ENCODE data around the gene F2RL3. TPM values are rescaled to one million over a fixed set of nuclear protein-coding genes. Genes with fewer than 3 reads are reported as not detected.

The F2RL3 gene
- polyA plus RNA-seq, 1 donor from 2014 or later, result not detected

- Histone ChIP-seq H2AFZ (ENCODE audit: low read depth, low read length) (no peak overlapping the region), H3K27me3 (ENCODE audit: insufficient read depth, low read depth, low read length) (no peaks in the 10 kb centered on the region), H3K9ac (ENCODE audit: low read length) (no peak overlapping the region), H3K4me2 (ENCODE audit: low read length) (no peak overlapping the region), H3K4me3 (ENCODE audit: low read length) (no peak overlapping the region), H4K20me1 (ENCODE audit: insufficient read depth) (no peaks in the 10 kb centered on the region), H3K27ac (ENCODE audit: low read length) (no peak overlapping the region), H3K9me2 (ENCODE audit: insufficient read depth, low read length) (no peaks in the 10 kb centered on the region), H3K36me3 (ENCODE audit: insufficient read depth, low read length) (peaks cover 4% of the 10 kb centered on the region), H3F3A (ENCODE audit: insufficient read depth, low read length, poor library complexity, severe bottlenecking) (no peaks in the 10 kb centered on the region), H3K79me2 (replicated peaks; ENCODE audit: insufficient read depth, low read length) (no peaks in the 10 kb centered on the region), H3K9me3 (ENCODE audit: low read length) (no peaks in the 10 kb centered on the region)
- TF ChIP-seq POLR2AphosphoS5 (IDR thresholded peaks at IDR 0.05), result no peak
- no peak for TF ChIP-seq SMC3 (conservative IDR thresholded peaks at IDR 0.05; ENCODE audit: poor library complexity)
- no peak for TF ChIP-seq MXI1 (conservative IDR thresholded peaks at IDR 0.05; ENCODE audit: poor library complexity, severe bottlenecking)
- no peak for TF ChIP-seq RAD21 (conservative IDR thresholded peaks at IDR 0.05)
- TF ChIP-seq CTCF (IDR thresholded peaks at IDR 0.05; ENCODE audit: poor library complexity, severe bottlenecking), result no peak
- TF ChIP-seq EP300 (conservative IDR thresholded peaks at IDR 0.05; ENCODE audit: poor library complexity, severe bottlenecking), result no peak
- no peak for TF ChIP-seq TAF1 (IDR thresholded peaks at IDR 0.05; ENCODE audit: low read depth)
Measured at GRCh38 chr19:16871871-16872270, 16.9 kb upstream of the F2RL3 start.

- H3F3A ChIP-seq (ENCODE audit: insufficient read depth, low read length, poor library complexity, severe bottlenecking), result no peaks in the 10 kb centered on the region
- no peaks in the 10 kb centered on the region for H3K36me3 ChIP-seq (ENCODE audit: insufficient read depth, low read length)
- no peaks in the 10 kb centered on the region for H4K20me1 ChIP-seq (ENCODE audit: insufficient read depth)
- no peak overlapping the region for H3K27ac ChIP-seq (ENCODE audit: low read length)
- H3K4me3 ChIP-seq (ENCODE audit: low read length), result no peak overlapping the region
- no peaks in the 10 kb centered on the region for H3K9me3 ChIP-seq (ENCODE audit: low read length)
- H3K79me2 ChIP-seq (replicated peaks; ENCODE audit: insufficient read depth, low read length), result no peaks in the 10 kb centered on the region
- H3K4me2 ChIP-seq (ENCODE audit: low read length), result no peak overlapping the region
- no peaks in the 10 kb centered on the region for H3K27me3 ChIP-seq (ENCODE audit: insufficient read depth, low read depth, low read length)
- no peak overlapping the region for H3K9ac ChIP-seq (ENCODE audit: low read length)
- no peaks in the 10 kb centered on the region for H3K9me2 ChIP-seq (ENCODE audit: insufficient read depth, low read length)
- TF ChIP-seq RAD21 (conservative IDR thresholded peaks at IDR 0.05) (no peak), CTCF (IDR thresholded peaks at IDR 0.05; ENCODE audit: poor library complexity, severe bottlenecking) (no peak), EP300 (conservative IDR thresholded peaks at IDR 0.05; ENCODE audit: poor library complexity, severe bottlenecking) (no peak), TAF1 (IDR thresholded peaks at IDR 0.05; ENCODE audit: low read depth) (no peak), REST (IDR thresholded peaks at IDR 0.05; ENCODE audit: borderline replicate concordance) (no peak), EZH2 (IDR thresholded peaks at IDR 0.05; ENCODE audit: borderline replicate concordance, insufficient read depth, low read length, poor library complexity, severe bottlenecking) (no peak), POLR2AphosphoS5 (IDR thresholded peaks at IDR 0.05) (no peak), SMC3 (conservative IDR thresholded peaks at IDR 0.05; ENCODE audit: poor library complexity) (no peak)
- H2AFZ ChIP-seq (ENCODE audit: low read depth, low read length), result no peak overlapping the region
Measured at GRCh38 chr19:16872728-16873127, 16.1 kb upstream of the F2RL3 start.
